Choroid plexus epithelial cell (primary cell): ENCODE results near the gene GNAI1.

Experiments
- DNase-seq: peaks from one replicate; pipeline ENCODE4 v3.0.0-alpha.2; 2010; ENCODE audit warnings: low read depth
- H3K4me3 ChIP-seq: 2 replicates; pipeline ENCODE4 v1.5.1; 2011; ENCODE audit warnings: low read depth, mild to moderate bottlenecking, control low read depth, low read length, moderate library complexity
- TF ChIP-seq, protein P1 (sequence below): conservative IDR thresholded peaks from 2 replicates; pipeline ENCODE4 v1.5.1; 2011; ENCODE audit warnings: low read depth, mild to moderate bottlenecking, control low read depth, inconsistent platforms, low read length, moderate library complexity

GNAI1 gene

GRCh38 chr7:80244206-80244916 lies 109.7 kb downstream of the GNAI1 start:
- peak; percentile 48 for DNase-seq
- TF ChIP-seq, protein P1, sequence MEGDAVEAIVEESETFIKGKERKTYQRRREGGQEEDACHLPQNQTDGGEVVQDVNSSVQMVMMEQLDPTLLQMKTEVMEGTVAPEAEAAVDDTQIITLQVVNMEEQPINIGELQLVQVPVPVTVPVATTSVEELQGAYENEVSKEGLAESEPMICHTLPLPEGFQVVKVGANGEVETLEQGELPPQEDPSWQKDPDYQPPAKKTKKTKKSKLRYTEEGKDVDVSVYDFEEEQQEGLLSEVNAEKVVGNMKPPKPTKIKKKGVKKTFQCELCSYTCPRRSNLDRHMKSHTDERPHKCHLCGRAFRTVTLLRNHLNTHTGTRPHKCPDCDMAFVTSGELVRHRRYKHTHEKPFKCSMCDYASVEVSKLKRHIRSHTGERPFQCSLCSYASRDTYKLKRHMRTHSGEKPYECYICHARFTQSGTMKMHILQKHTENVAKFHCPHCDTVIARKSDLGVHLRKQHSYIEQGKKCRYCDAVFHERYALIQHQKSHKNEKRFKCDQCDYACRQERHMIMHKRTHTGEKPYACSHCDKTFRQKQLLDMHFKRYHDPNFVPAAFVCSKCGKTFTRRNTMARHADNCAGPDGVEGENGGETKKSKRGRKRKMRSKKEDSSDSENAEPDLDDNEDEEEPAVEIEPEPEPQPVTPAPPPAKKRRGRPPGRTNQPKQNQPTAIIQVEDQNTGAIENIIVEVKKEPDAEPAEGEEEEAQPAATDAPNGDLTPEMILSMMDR, result no peak
- no peak overlapping the region for H3K4me3 ChIP-seq

GRCh38 chr7:80247144-80247543 lies 112.5 kb downstream of the GNAI1 start:
- DNase-seq, result no peak
- H3K4me3 ChIP-seq, result no peak overlapping the region
- TF ChIP-seq, protein P1, result no peak

DNA sequence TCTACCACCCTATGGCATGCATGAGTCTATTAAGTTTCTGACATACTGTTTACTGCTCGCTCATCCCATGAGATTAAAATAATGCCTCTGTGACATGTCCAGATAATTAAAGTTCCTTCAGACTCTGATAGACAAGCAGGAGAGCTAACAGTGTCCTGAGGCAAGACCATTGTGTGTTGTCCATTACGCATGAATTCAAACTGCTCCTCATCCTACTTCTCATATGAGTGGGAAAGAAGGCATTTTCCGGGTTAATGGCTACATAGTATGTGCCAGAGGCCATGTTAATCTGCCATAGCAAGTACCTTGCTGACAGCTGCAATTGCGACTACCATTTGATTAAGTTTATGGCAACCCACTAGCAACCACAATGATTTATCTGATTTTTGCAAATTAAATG lies 113.3 kb downstream of the GNAI1 start:
- TF ChIP-seq, protein P1, result no peak
- no peak for DNase-seq
- H3K4me3 ChIP-seq, result no peak overlapping the region

DNA sequence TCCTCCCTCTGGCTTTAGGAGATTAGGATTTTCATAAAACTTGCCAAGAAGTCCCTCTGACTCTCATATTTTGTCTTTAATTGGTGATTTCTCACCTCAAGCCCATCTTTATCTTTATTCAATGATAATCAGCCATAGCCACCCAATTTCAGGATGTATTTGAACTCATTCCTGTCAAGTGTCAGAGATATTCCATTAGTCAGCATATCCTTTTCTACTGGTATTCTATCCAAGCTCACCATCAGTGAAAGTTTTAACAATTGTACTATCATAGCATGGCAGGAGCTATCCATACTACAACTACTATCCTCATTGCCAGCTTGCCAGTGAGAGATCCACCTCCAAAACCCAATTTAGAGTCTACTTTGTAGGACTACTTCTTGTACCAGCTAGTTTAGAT lies 114.6 kb downstream of the GNAI1 start:
- no peak overlapping the region for H3K4me3 ChIP-seq
- DNase-seq, result no peak
- TF ChIP-seq, protein P1, result no peak

DNA sequence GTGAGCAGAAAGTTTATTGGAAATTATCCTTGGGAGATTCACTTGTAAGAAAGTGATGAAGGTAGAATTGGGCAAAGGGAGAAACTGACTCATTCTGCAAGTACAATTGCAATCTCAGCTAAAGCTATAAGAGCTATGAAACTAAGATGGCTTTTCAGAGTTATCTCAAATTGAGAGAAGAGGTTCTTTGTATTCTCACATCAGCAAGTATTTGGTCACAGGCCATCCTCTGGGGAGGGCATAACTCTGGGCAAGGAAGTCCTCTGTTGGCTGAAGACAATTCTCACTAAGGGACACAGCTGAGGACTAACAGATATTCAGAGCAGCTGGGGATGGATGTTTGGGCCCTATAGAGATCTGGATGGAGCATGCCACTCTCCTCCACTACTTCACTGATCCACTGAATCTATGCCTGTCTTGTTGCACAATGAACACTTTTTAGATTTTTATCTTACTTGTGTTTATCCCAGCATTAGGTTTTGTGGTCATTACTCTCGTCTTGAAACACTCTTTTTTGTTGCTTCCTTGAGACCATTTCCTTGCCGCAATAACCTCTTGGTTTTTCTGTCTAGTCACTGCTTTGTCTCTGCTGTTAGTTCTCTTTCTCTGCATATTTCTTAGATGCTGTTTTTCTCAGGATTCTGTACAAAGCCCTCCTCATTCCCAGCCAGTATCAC lies 115.1 kb downstream of the GNAI1 start:
- TF ChIP-seq, protein P1, result no peak
- H3K4me3 ChIP-seq, result no peak overlapping the region
- peak; percentile 35 for DNase-seq

DNA sequence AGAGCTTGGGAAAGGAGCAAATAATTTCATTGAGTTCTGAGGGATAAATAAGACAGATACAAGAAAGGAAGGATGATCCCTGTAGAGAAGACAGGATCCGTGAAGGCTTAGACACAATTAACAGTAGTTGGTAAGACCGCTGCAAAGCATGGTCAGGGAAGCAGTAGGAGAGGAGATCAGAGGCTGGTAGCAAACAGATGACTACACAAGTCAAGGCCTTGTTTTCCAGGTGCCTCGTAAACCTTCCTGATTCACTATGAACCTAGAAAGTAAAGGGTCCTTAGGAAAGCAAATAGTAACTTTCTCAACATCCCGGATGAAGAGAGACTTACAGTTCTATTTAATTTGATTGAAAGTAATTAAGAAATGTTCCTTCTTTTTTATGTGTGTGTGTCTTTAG lies 118.6 kb downstream of the GNAI1 start:
- TF ChIP-seq, protein P1, result no peak
- DNase-seq, result no peak
- H3K4me3 ChIP-seq, result no peak overlapping the region

DNA sequence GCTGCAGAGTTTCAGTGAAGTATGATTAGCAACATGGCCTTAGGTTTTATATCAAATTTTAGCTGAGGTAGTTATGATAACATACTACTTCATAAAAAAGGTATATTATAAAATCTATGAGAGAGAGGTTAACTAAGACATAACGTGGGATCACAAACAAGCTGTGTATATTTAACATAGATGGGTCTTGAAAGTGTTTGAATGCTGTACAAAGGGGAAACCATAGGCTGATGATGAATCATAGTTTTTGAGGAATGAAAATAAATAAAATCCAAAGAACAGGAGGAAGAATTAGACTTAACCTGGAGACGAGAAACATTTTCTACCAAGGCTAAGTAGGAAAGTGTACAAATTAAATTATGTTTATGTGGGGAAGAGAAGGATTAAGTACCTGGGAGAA lies 119.0 kb downstream of the GNAI1 start:
- TF ChIP-seq, protein P1, result no peak
- no peak overlapping the region for H3K4me3 ChIP-seq
- peak; percentile 53 for DNase-seq
